GM12878 (cell line): ENCODE data around the gene PTPN5. TPM values are rescaled to one million over a fixed set of nuclear protein-coding genes. Genes with fewer than 3 reads are reported as not detected.

ENCODE experiments used
- ATAC-seq: fragments of 200-7000 bp; cut with Tn5 transposase; 3 replicates; pipeline ENCODE4 v1.9.1; 2020; ENCODE audit warnings: mild to moderate bottlenecking, moderate library complexity
- BruUV-seq: library from RNA; stranded (reverse); fragments of 400-500 nt; replicated peaks from 2 replicates; lab custom pipeline; 2021; lab: Mats Ljungman, UMichigan
- CTCF ChIA-PET: fragments of 300-600 bp; sonication (Branson Sonifier 250); formaldehyde crosslinking; extraction: SDS; loops from one replicate; lab custom pipeline; 2021; ENCODE audit warnings: inconsistent platforms; lab: Yijun Ruan, JAX
- POLR2A ChIA-PET: fragments of 350-600 bp; formaldehyde crosslinking; extraction: SDS; loops from one replicate; lab custom pipeline; 2021; ENCODE audit warnings: inconsistent platforms; lab: Charles Lee
- RAD21 ChIA-PET: fragments of 300-600 bp; sonication (Branson Sonifier 250); formaldehyde crosslinking; loops from one replicate; lab custom pipeline; 2023; ENCODE audit warnings: antibody characterized with exemption; ENCODE audit not compliant: unreplicated experiment; lab: Charles Lee
- SMC1A ChIA-PET: fragments of 300-600 bp; sonication (Branson Sonifier 250); formaldehyde crosslinking; loops from one replicate; lab custom pipeline; 2023; ENCODE audit not compliant: unreplicated experiment, uncharacterized antibody; lab: Charles Lee
- DNase-seq: peaks from one replicate; pipeline ENCODE4 v3.0.0-alpha.2; 2011; ENCODE audit warnings: low read depth, low spot score
- FAIRE-seq: peaks from 3 replicates; lab custom pipeline; 2011; peaks lifted over from hg19 to GRCh38; lab: Jason Lieb, UNC
- H2AFZ ChIP-seq: 2 replicates; pipeline ENCODE4 v1.6.0; 2011; ENCODE audit warnings: low read depth, low read length, control low read depth; ENCODE audit not compliant: control insufficient read depth
- H3K27ac ChIP-seq: 2 replicates; pipeline ENCODE4 v1.5.1; 2011; ENCODE audit warnings: control low read depth; ENCODE audit not compliant: control insufficient read depth, insufficient read depth
- H3K27me3 ChIP-seq, 2 experiments: replicated peaks in 1 of 2; 2 replicates each; pipeline versions ENCODE4 v1.6.0 to v1.6.1; 2011; ENCODE audit warnings: low read length in 1 of 2; ENCODE audit not compliant: control insufficient read depth in 2 of 2, insufficient read depth in 2 of 2
- H3K36me3 ChIP-seq, 2 experiments: 2 replicates each; pipeline ENCODE4 v1.5.1; 2011; ENCODE audit warnings: low read length in 1 of 2; ENCODE audit not compliant: control insufficient read depth in 2 of 2, insufficient read depth in 2 of 2
- H3K4me1 ChIP-seq: 2 replicates; pipeline ENCODE4 v1.6.1; 2011; ENCODE audit warnings: mild to moderate bottlenecking, low read length, moderate library complexity, mixed read lengths; ENCODE audit not compliant: control insufficient read depth, insufficient read depth
- H3K4me2 ChIP-seq: 2 replicates; pipeline ENCODE4 v1.6.0; 2011; ENCODE audit warnings: control low read depth; ENCODE audit not compliant: control insufficient read depth, insufficient read depth
- H3K4me3 ChIP-seq: fragments of 200-600 bp; sonication (generic); 2 replicates; pipeline ENCODE4 v1.5.1; 2016
- H3K79me2 ChIP-seq: 2 replicates; pipeline ENCODE4 v1.6.0; 2011; ENCODE audit warnings: low read length; ENCODE audit not compliant: control insufficient read depth, insufficient read depth
- H3K9ac ChIP-seq: 2 replicates; pipeline ENCODE4 v1.8.0; 2011; ENCODE audit warnings: low read length, control low read depth, mixed read lengths; ENCODE audit not compliant: control insufficient read depth, insufficient read depth
- H3K9me3 ChIP-seq: replicated peaks from 3 replicates; pipeline ENCODE4 v1.5.1; 2011; ENCODE audit warnings: mild to moderate bottlenecking, low read length; ENCODE audit not compliant: control insufficient read depth, insufficient read depth
- H4K20me1 ChIP-seq: 2 replicates; pipeline ENCODE4 v1.6.0; 2011; ENCODE audit not compliant: control insufficient read depth, insufficient read depth
- BMI1 ChIP-seq: fragments of 450-650 bp; IDR thresholded peaks from 2 replicates; pipeline ENCODE4 v1.6.1; 2016; ENCODE audit warnings: mild to moderate bottlenecking, moderate library complexity, borderline replicate concordance
- CHD4 ChIP-seq: fragments of 200-600 bp; sonication (generic); IDR thresholded peaks from 2 replicates; pipeline ENCODE4 v1.6.1; 2016; ENCODE audit warnings: mild to moderate bottlenecking
- FOXK2 ChIP-seq: fragments of 450-650 bp; IDR thresholded peaks from 2 replicates; pipeline ENCODE4 v1.6.1; 2017; ENCODE audit warnings: mild to moderate bottlenecking, moderate library complexity
- GABPA ChIP-seq: IDR thresholded peaks from 2 replicates; pipeline ENCODE4 v1.6.1; 2014; ENCODE audit warnings: antibody characterized with exemption, low read depth, mild to moderate bottlenecking, inconsistent platforms
- MTA2 ChIP-seq: fragments of 450-650 bp; IDR thresholded peaks from 2 replicates; pipeline ENCODE4 v1.6.1; 2016; ENCODE audit warnings: low read depth, mild to moderate bottlenecking, moderate library complexity
- MTA3 ChIP-seq: IDR thresholded peaks from 2 replicates; pipeline ENCODE4 v1.6.1; 2012; ENCODE audit warnings: low read length, inconsistent platforms, borderline replicate concordance
- RAD51 ChIP-seq: fragments of 450-650 bp; IDR thresholded peaks from 2 replicates; pipeline ENCODE4 v1.6.1; 2016; ENCODE audit warnings: moderate library complexity, mild to moderate bottlenecking, inconsistent platforms
- SMARCA5 ChIP-seq: fragments of 450-650 bp; IDR thresholded peaks from 2 replicates; pipeline ENCODE4 v1.6.1; 2017; ENCODE audit warnings: mild to moderate bottlenecking
- SMC3 ChIP-seq: IDR thresholded peaks from 2 replicates; pipeline ENCODE4 v1.6.1; 2011; ENCODE audit warnings: low read length, improper control_type of control experiment, borderline replicate concordance
- YY1 ChIP-seq: IDR thresholded peaks from 2 replicates; pipeline ENCODE4 v1.6.1; 2011; ENCODE audit warnings: low read depth, mild to moderate bottlenecking, low read length
- WGBS: methylation state at CpG from one replicate; pipeline ENCODE4 v1.1.6; 2016; ENCODE audit warnings: low lambda C conversion rate; ENCODE audit not compliant: insufficient replicate concordance, insufficient coverage; ENCODE audit errors: missing lambda C conversion rate; 5-methylcytosine and 5-hydroxymethylcytosine counted together
- in situ Hi-C: fragments of 300-500 bp; cut with MboI; formaldehyde crosslinking; loops from 9 replicates; pipeline ENCODE4 v1.14.3; 2018; ENCODE audit warnings: mixed read lengths
- intact Hi-C: fragments of 100-400 bp; cut with micrococcal nuclease; formaldehyde crosslinking; loops from one replicate; pipeline ENCODE4 v1.14.2; 2022; ENCODE audit not compliant: unreplicated experiment
- polyA plus RNA-seq, 11 experiments: library from polyadenylated mRNA; depleted of rRNA in 4 of 11; unstranded in 6 of 11; stranded (reverse) in 5 of 11; fragments of >200 nt; fragmentation: Nextera tagmentation in 4 of 11; fragmentation: Illumina TruSeq in 1 of 11; extraction: Ambion mirVana in 4 of 11; extraction: Trizol in 1 of 11; gene quantifications; 1 replicate in 1 of 11; 2 replicates in 10 of 11; pipeline versions ENCODE4 v1.2.1 to v1.2.3, GENCODE V29; 2011 to 2016; ENCODE audit warnings: inconsistent platforms in 2 of 11, missing spikeins in 2 of 11, low read depth in 1 of 11
- total RNA-seq, 4 experiments: library from RNA; depleted of rRNA in 3 of 4; stranded (reverse); fragments of >200 nt in 3 of 4; fragmentation: Illumina TruSeq in 1 of 4; extraction: Trizol in 1 of 4; gene quantifications; 2 replicates each; pipeline versions ENCODE4 v1.2.1 to v1.2.3, GENCODE V29; 2013 to 2021
- TF ChIP-seq, protein P1 (sequence below): fragments of 450-650 bp; formaldehyde crosslinking; IDR thresholded peaks from 2 replicates; pipeline ENCODE4 v1.5.0; 2022; ENCODE audit warnings: mild to moderate bottlenecking, missing genetic modification characterization
- TF ChIP-seq, protein P2 (sequence below): fragments of 450-650 bp; IDR thresholded peaks from 2 replicates; pipeline ENCODE4 v1.6.1; 2017; ENCODE audit warnings: low read depth, mild to moderate bottlenecking, moderate library complexity
- TF ChIP-seq, protein P3 (sequence below): fragments of 450-650 bp; formaldehyde crosslinking; IDR thresholded peaks from 2 replicates; pipeline ENCODE4 v1.4.0; 2022; ENCODE audit warnings: mild to moderate bottlenecking, moderate library complexity

The PTPN5 gene
- total and polyA plus RNA-seq, 10 of the 15 experiments (the other 5 are each of a cell fraction or from before 2014, with no cell fraction given): 0.04 to 0.06 (median 0.05) TPM; not detected in 7

DNA sequence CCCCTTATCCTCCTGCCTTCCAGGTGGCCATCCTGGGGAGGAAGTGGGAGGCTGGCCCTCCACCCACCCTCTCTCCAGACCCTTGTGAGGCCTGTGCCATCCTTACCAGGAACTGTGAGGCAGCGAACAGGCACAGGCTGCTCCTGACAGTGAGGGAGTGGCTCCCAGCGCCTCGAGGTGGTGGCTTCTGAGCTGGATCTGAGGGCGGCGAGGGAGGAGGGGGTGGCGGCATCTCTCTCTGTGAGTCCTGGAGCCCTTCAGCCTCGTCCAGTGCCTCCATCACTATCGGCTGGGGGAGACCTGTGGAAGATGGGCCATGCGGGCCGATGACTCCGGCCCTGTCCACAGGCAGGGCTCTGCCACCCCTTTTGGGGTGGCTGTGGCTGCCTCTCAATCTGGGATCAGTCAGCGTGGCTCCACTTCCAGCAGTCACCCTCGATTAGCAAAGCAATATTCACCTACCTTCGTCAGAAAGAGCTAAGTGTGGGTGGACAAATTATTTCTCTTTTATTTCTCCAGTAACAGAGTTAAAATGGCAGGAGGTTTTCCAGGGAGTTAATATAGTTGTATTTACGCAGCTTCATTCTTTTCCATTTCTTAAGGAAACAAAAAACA lies 47.6 kb downstream of the PTPN5 start:
- Histone ChIP-seq H3K4me3 (no peak overlapping the region), H3K4me1 (no peaks in the 10 kb centered on the region), H4K20me1 (no peaks in the 10 kb centered on the region)
- CTCF ChIA-PET: interaction anchor here (0.6 to 19.6 kb wide), 7 partner anchors 13 to 203 kb away, joined by 5 to 494 read pairs (median 11); partner anchors contain the start of genes IGSF22 and MISFA
- FAIRE-seq: no peak
- TF ChIP-seq BMI1 (no peak), YY1 (no peak), GABPA (no peak), CHD4 (no peak), SMARCA5 (no peak), MTA2 (no peak), MTA3 (no peak), RAD51 (no peak), FOXK2 (no peak), SMC3 (no peak)
- TF ChIP-seq, protein P1, sequence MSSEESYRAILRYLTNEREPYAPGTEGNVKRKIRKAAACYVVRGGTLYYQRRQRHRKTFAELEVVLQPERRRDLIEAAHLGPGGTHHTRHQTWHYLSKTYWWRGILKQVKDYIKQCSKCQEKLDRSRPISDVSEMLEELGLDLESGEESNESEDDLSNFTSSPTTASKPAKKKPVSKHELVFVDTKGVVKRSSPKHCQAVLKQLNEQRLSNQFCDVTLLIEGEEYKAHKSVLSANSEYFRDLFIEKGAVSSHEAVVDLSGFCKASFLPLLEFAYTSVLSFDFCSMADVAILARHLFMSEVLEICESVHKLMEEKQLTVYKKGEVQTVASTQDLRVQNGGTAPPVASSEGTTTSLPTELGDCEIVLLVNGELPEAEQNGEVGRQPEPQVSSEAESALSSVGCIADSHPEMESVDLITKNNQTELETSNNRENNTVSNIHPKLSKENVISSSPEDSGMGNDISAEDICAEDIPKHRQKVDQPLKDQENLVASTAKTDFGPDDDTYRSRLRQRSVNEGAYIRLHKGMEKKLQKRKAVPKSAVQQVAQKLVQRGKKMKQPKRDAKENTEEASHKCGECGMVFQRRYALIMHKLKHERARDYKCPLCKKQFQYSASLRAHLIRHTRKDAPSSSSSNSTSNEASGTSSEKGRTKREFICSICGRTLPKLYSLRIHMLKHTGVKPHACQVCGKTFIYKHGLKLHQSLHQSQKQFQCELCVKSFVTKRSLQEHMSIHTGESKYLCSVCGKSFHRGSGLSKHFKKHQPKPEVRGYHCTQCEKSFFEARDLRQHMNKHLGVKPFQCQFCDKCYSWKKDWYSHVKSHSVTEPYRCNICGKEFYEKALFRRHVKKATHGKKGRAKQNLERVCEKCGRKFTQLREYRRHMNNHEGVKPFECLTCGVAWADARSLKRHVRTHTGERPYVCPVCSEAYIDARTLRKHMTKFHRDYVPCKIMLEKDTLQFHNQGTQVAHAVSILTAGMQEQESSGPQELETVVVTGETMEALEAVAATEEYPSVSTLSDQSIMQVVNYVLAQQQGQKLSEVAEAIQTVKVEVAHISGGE (CRISPR knock-in tag): no peak
- TF ChIP-seq, protein P2, sequence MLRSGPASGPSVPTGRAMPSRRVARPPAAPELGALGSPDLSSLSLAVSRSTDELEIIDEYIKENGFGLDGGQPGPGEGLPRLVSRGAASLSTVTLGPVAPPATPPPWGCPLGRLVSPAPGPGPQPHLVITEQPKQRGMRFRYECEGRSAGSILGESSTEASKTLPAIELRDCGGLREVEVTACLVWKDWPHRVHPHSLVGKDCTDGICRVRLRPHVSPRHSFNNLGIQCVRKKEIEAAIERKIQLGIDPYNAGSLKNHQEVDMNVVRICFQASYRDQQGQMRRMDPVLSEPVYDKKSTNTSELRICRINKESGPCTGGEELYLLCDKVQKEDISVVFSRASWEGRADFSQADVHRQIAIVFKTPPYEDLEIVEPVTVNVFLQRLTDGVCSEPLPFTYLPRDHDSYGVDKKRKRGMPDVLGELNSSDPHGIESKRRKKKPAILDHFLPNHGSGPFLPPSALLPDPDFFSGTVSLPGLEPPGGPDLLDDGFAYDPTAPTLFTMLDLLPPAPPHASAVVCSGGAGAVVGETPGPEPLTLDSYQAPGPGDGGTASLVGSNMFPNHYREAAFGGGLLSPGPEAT: no peak
- TF ChIP-seq, protein P3, sequence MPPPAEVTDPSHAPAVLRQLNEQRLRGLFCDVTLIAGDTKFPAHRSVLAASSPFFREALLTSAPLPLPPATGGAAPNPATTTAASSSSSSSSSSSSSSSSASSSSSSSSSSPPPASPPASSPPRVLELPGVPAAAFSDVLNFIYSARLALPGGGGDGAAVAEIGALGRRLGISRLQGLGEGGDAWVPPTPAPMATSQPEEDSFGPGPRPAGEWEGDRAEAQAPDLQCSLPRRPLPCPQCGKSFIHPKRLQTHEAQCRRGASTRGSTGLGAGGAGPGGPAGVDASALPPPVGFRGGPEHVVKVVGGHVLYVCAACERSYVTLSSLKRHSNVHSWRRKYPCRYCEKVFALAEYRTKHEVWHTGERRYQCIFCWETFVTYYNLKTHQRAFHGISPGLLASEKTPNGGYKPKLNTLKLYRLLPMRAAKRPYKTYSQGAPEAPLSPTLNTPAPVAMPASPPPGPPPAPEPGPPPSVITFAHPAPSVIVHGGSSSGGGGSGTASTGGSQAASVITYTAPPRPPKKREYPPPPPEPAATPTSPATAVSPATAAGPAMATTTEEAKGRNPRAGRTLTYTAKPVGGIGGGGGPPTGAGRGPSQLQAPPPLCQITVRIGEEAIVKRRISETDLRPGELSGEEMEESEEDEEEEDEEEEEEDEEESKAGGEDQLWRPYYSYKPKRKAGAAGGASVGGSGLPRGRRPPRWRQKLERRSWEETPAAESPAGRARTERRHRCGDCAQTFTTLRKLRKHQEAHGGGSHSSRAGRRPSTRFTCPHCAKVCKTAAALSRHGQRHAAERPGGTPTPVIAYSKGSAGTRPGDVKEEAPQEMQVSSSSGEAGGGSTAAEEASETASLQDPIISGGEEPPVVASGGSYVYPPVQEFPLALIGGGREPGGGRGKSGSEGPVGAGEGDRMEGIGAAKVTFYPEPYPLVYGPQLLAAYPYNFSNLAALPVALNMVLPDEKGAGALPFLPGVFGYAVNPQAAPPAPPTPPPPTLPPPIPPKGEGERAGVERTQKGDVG: no peak
- TF ChIP-seq, all 136 proteins: peak for 0
- Histone ChIP-seq H3K4me2 (no peak overlapping the region), H2AFZ (no peak overlapping the region), H3K36me3 (no peaks in the 10 kb centered on the region), H3K27ac (no peak overlapping the region), H3K79me2 (no peaks in the 10 kb centered on the region), H3K9me3 (no peaks in the 10 kb centered on the region), H3K27me3 (no peaks in the 10 kb centered on the region), H3K9ac (no peak overlapping the region)
- 34% methylated on average over 15 of the region's 15 CpGs for WGBS
- ChIA-PET RAD21 (interaction anchor here (1.8 kb wide), 1 partner anchor 31 kb away, joined by 4 read pairs; no protein-coding TSS in a partner anchor), POLR2A (no interaction called here), SMC1A (interaction anchor here (1.3 to 1.4 kb wide), 2 partner anchors 20 to 22 kb away, joined by 4 read pairs; no protein-coding TSS in a partner anchor)
- ATAC-seq: no peak
- BruUV-seq: no TSS peak
- in situ Hi-C loops (no loop called here), intact Hi-C loops (no loop called here)
- no peak for DNase-seq
